ENCODE results near the gene RTN4RL2. TPM values are rescaled to one million over a fixed set of nuclear protein-coding genes. Genes with fewer than 3 reads are reported as not detected.

The RTN4RL2 gene
- total RNA-seq, 1 experiment from 2014 or later, result 3.6 TPM

- no peaks in the 10 kb centered on the region for H3K9me3 Mint-ChIP-seq (ENCODE audit: low read depth, unreplicated experiment)
- H3K36me3 Mint-ChIP-seq (ENCODE audit: insufficient read depth, unreplicated experiment), result peaks cover 4% of the 10 kb centered on the region
- intact Hi-C loops (cut with micrococcal nuclease; ENCODE audit: unreplicated experiment), result no loop called here
Observed at GRCh38 chr11:57508341-57509170, 48.2 kb downstream of the RTN4RL2 start.

GRCh38 chr11:57511741-57512430, 51.6 kb downstream of the RTN4RL2 start:
- H3K27me3 Mint-ChIP-seq (ENCODE audit: unreplicated experiment), result no peaks in the 10 kb centered on the region
- no peaks in the 10 kb centered on the region for H3K9me3 Mint-ChIP-seq (ENCODE audit: low read depth, unreplicated experiment)
- BruUV-seq (replicated peaks), result TSS peak; percentile 6
- TF ChIP-seq CTCF (IDR thresholded peaks at IDR 0.05; ENCODE audit: unreplicated experiment), result no peak
- no peak overlapping the region for H3K4me3 Mint-ChIP-seq (ENCODE audit: low read depth, unreplicated experiment)
- intact Hi-C loops (cut with micrococcal nuclease; ENCODE audit: unreplicated experiment), result no loop called here
- no peak for DNase-seq
- peaks cover 8% of the 10 kb centered on the region for H3K4me1 Mint-ChIP-seq (ENCODE audit: low read depth, unreplicated experiment)
- CTCF ChIA-PET, result no interaction called here
- H3K36me3 Mint-ChIP-seq (ENCODE audit: insufficient read depth, unreplicated experiment), result peaks cover 28% of the 10 kb centered on the region
- no peak overlapping the region for H3K27ac Mint-ChIP-seq (ENCODE audit: unreplicated experiment)

More at GRCh38 chr11:57508341-57509170, 48.2 kb downstream of the RTN4RL2 start:
- CTCF ChIA-PET, result no interaction called here
- no peak for DNase-seq
- Mint-ChIP-seq H3K27me3 (ENCODE audit: unreplicated experiment) (no peaks in the 10 kb centered on the region), H3K4me1 (ENCODE audit: low read depth, unreplicated experiment) (peaks cover 8% of the 10 kb centered on the region), H3K27ac (ENCODE audit: unreplicated experiment) (no peak overlapping the region), H3K4me3 (ENCODE audit: low read depth, unreplicated experiment) (no peak overlapping the region)
- TF ChIP-seq CTCF (IDR thresholded peaks at IDR 0.05; ENCODE audit: unreplicated experiment), result no peak
- BruUV-seq (replicated peaks), result no TSS peak

- BruUV-seq (replicated peaks), result no TSS peak
- H3K9me3 Mint-ChIP-seq (ENCODE audit: low read depth, unreplicated experiment), result no peaks in the 10 kb centered on the region
- no peak overlapping the region for H3K27ac Mint-ChIP-seq (ENCODE audit: unreplicated experiment)
- no peak for DNase-seq
- TF ChIP-seq CTCF (IDR thresholded peaks at IDR 0.05; ENCODE audit: unreplicated experiment), result no peak
- intact Hi-C loops (cut with micrococcal nuclease; ENCODE audit: unreplicated experiment), result no loop called here
- H3K4me1 Mint-ChIP-seq (ENCODE audit: low read depth, unreplicated experiment), result peaks cover 8% of the 10 kb centered on the region
- no peaks in the 10 kb centered on the region for H3K27me3 Mint-ChIP-seq (ENCODE audit: unreplicated experiment)
- H3K36me3 Mint-ChIP-seq (ENCODE audit: insufficient read depth, unreplicated experiment), result peaks cover 28% of the 10 kb centered on the region
- no peak overlapping the region for H3K4me3 Mint-ChIP-seq (ENCODE audit: low read depth, unreplicated experiment)
- CTCF ChIA-PET, result interaction anchor here (0.8 to 2.7 kb wide), 2 partner anchors 20 to 132 kb away, joined by 4 to 16 read pairs; no protein-coding TSS in a partner anchor
Observed at GRCh38 chr11:57512646-57513451, 52.5 kb downstream of the RTN4RL2 start.

- H3K27me3 Mint-ChIP-seq (ENCODE audit: unreplicated experiment), result no peaks in the 10 kb centered on the region
- no peak for DNase-seq
- peaks cover 24% of the 10 kb centered on the region for H3K36me3 Mint-ChIP-seq (ENCODE audit: insufficient read depth, unreplicated experiment)
- TF ChIP-seq CTCF (IDR thresholded peaks at IDR 0.05; ENCODE audit: unreplicated experiment), result no peak
- TSS peak; percentile 45 for BruUV-seq (replicated peaks)
- intact Hi-C loops (cut with micrococcal nuclease; ENCODE audit: unreplicated experiment), result no loop called here
- no peak overlapping the region for H3K4me3 Mint-ChIP-seq (ENCODE audit: low read depth, unreplicated experiment)
- peaks cover 8% of the 10 kb centered on the region for H3K4me1 Mint-ChIP-seq (ENCODE audit: low read depth, unreplicated experiment)
- no peak overlapping the region for H3K27ac Mint-ChIP-seq (ENCODE audit: unreplicated experiment)
- CTCF ChIA-PET, result interaction anchor here (0.8 to 2.7 kb wide), 2 partner anchors 20 to 131 kb away, joined by 4 to 16 read pairs; no protein-coding TSS in a partner anchor
- no peaks in the 10 kb centered on the region for H3K9me3 Mint-ChIP-seq (ENCODE audit: low read depth, unreplicated experiment)
Observed at GRCh38 chr11:57513452-57513795, 53.1 kb downstream of the RTN4RL2 start.
